Measurements from ENCODE around the gene SNX1. TPM values are rescaled to one million over a fixed set of nuclear protein-coding genes. Genes with fewer than 3 reads are reported as not detected.

The SNX1 gene
- polyA plus RNA-seq, 1 donor from 2014 or later: 44.7 TPM

- peak overlapping the region; percentile 85 for H3K9ac ChIP-seq (ENCODE audit: low read length)
- peak overlapping the region; percentile 76 for H3K4me2 ChIP-seq (ENCODE audit: low read length)
- H3K9me2 ChIP-seq (ENCODE audit: insufficient read depth, low read length): no peaks in the 10 kb centered on the region
- peak overlapping the region; percentile 92 for H2AFZ ChIP-seq (ENCODE audit: low read depth, low read length)
- TF ChIP-seq TAF1 (IDR thresholded peaks at IDR 0.05; ENCODE audit: low read depth) (no peak), MXI1 (conservative IDR thresholded peaks at IDR 0.05; ENCODE audit: poor library complexity, severe bottlenecking) (peak; percentile 55), SMC3 (conservative IDR thresholded peaks at IDR 0.05; ENCODE audit: poor library complexity) (no peak), RAD21 (conservative IDR thresholded peaks at IDR 0.05) (no peak), EZH2 (IDR thresholded peaks at IDR 0.05; ENCODE audit: borderline replicate concordance, insufficient read depth, low read length, poor library complexity, severe bottlenecking) (no peak), EP300 (conservative IDR thresholded peaks at IDR 0.05; ENCODE audit: poor library complexity, severe bottlenecking) (no peak), CTCF (IDR thresholded peaks at IDR 0.05; ENCODE audit: poor library complexity, severe bottlenecking) (peak; percentile 37), POLR2AphosphoS5 (IDR thresholded peaks at IDR 0.05) (no peak)
- TF ChIP-seq, protein P1, sequence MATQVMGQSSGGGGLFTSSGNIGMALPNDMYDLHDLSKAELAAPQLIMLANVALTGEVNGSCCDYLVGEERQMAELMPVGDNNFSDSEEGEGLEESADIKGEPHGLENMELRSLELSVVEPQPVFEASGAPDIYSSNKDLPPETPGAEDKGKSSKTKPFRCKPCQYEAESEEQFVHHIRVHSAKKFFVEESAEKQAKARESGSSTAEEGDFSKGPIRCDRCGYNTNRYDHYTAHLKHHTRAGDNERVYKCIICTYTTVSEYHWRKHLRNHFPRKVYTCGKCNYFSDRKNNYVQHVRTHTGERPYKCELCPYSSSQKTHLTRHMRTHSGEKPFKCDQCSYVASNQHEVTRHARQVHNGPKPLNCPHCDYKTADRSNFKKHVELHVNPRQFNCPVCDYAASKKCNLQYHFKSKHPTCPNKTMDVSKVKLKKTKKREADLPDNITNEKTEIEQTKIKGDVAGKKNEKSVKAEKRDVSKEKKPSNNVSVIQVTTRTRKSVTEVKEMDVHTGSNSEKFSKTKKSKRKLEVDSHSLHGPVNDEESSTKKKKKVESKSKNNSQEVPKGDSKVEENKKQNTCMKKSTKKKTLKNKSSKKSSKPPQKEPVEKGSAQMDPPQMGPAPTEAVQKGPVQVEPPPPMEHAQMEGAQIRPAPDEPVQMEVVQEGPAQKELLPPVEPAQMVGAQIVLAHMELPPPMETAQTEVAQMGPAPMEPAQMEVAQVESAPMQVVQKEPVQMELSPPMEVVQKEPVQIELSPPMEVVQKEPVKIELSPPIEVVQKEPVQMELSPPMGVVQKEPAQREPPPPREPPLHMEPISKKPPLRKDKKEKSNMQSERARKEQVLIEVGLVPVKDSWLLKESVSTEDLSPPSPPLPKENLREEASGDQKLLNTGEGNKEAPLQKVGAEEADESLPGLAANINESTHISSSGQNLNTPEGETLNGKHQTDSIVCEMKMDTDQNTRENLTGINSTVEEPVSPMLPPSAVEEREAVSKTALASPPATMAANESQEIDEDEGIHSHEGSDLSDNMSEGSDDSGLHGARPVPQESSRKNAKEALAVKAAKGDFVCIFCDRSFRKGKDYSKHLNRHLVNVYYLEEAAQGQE (IDR thresholded peaks at IDR 0.05; ENCODE audit: borderline replicate concordance): peak; percentile 1
- no peaks in the 10 kb centered on the region for H3K9me3 ChIP-seq (ENCODE audit: low read length)
- H3K27me3 ChIP-seq (ENCODE audit: insufficient read depth, low read depth, low read length): no peaks in the 10 kb centered on the region
- H4K20me1 ChIP-seq (ENCODE audit: insufficient read depth): no peaks in the 10 kb centered on the region
- H3F3A ChIP-seq (ENCODE audit: insufficient read depth, low read length, poor library complexity, severe bottlenecking): no peaks in the 10 kb centered on the region
- peaks cover 35% of the 10 kb centered on the region for H3K79me2 ChIP-seq (replicated peaks; ENCODE audit: insufficient read depth, low read length)
- H3K27ac ChIP-seq (ENCODE audit: low read length): peak overlapping the region; percentile 87
- peak overlapping the region; percentile 82 for H3K4me3 ChIP-seq (ENCODE audit: low read length)
- H3K36me3 ChIP-seq (ENCODE audit: insufficient read depth, low read length): peaks cover 4% of the 10 kb centered on the region
Observed at GRCh38 chr15:64092864-64093626, 2.7 kb upstream of the SNX1 start.

- no peaks in the 10 kb centered on the region for H3K9me2 ChIP-seq (ENCODE audit: insufficient read depth, low read length)
- no peaks in the 10 kb centered on the region for H3K27me3 ChIP-seq (ENCODE audit: insufficient read depth, low read depth, low read length)
- H3K9me3 ChIP-seq (ENCODE audit: low read length): no peaks in the 10 kb centered on the region
- H3K27ac ChIP-seq (ENCODE audit: low read length): peak within 1 kb of the TSS; percentile 87
- H3K9ac ChIP-seq (ENCODE audit: low read length): peak within 1 kb of the TSS; percentile 85
- H3K36me3 ChIP-seq (ENCODE audit: insufficient read depth, low read length): no peaks in the 10 kb centered on the region
- H2AFZ ChIP-seq (ENCODE audit: low read depth, low read length): peak within 1 kb of the TSS; percentile 92
- TF ChIP-seq EZH2 (IDR thresholded peaks at IDR 0.05; ENCODE audit: borderline replicate concordance, insufficient read depth, low read length, poor library complexity, severe bottlenecking): no peak
- TF ChIP-seq CTCF (IDR thresholded peaks at IDR 0.05; ENCODE audit: poor library complexity, severe bottlenecking): no peak
- TF ChIP-seq TAF1 (IDR thresholded peaks at IDR 0.05; ENCODE audit: low read depth): no peak
- no peak for TF ChIP-seq RAD21 (conservative IDR thresholded peaks at IDR 0.05)
- TF ChIP-seq, protein P1 (IDR thresholded peaks at IDR 0.05; ENCODE audit: borderline replicate concordance): peak; percentile 9
- TF ChIP-seq POLR2AphosphoS5 (IDR thresholded peaks at IDR 0.05): peak; percentile 46
- peak; percentile 10 for TF ChIP-seq SMC3 (conservative IDR thresholded peaks at IDR 0.05; ENCODE audit: poor library complexity)
- peak; percentile 51 for TF ChIP-seq MXI1 (conservative IDR thresholded peaks at IDR 0.05; ENCODE audit: poor library complexity, severe bottlenecking)
- no peak for TF ChIP-seq EP300 (conservative IDR thresholded peaks at IDR 0.05; ENCODE audit: poor library complexity, severe bottlenecking)
- peak within 1 kb of the TSS; percentile 82 for H3K4me3 ChIP-seq (ENCODE audit: low read length)
- peak within 1 kb of the TSS; percentile 76 for H3K4me2 ChIP-seq (ENCODE audit: low read length)
- peaks cover 43% of the 10 kb centered on the region for H3K79me2 ChIP-seq (replicated peaks; ENCODE audit: insufficient read depth, low read length)
- no peaks in the 10 kb centered on the region for H3F3A ChIP-seq (ENCODE audit: insufficient read depth, low read length, poor library complexity, severe bottlenecking)
- H4K20me1 ChIP-seq (ENCODE audit: insufficient read depth): no peaks in the 10 kb centered on the region
Observed at GRCh38 chr15:64093627-64094417, 2.0 kb upstream of the SNX1 start, which contains the start of gene CIAO2A. Gene CIAO2A, minus strand, starts transcription at chr15:64093838. Its CDS starts 70 bp downstream, at chr15:64093768.
